ENCODE data around the gene MYT1. TPM values are rescaled to one million over a fixed set of nuclear protein-coding genes. Genes with fewer than 3 reads are reported as not detected.

Gene MYT1
- total RNA-seq, 3 donors from 2014 or later (not counting 1 experiment from before 2014, with no cell fraction given): not detected

DNA sequence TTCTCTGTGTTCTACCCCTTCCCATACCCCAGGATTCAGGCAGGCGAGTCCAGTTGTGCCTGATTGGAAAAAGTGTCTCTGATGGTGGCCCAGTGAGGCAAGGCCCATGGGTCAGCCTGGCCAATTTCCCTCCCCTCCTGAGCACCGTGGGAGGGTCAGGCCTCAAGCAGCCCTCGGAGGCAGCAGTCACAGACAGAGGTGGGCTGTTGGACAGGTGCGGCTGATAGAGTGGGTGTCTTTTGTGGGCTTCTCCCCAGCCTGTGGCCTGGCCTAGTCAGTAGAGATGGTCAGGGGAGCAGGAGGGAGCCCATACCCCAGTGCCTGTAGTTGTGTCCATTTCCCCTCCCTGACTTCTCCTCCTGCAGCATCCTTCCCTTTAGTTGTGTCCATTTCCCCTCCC lies 8.9 kb downstream of the MYT1 start:
- H3K4me1 Mint-ChIP-seq: peaks cover 11 to 16% of the 10 kb centered on the region in 2 donors
- Histone ChIP-seq H3K27ac (ENCODE audit: low read length) (no peak overlapping the region), H3K27me3 (ENCODE audit: control insufficient read depth, insufficient read depth, low read length) (no peaks in the 10 kb centered on the region), H3K9me3 (ENCODE audit: control insufficient read depth, insufficient read depth, low read length) (no peaks in the 10 kb centered on the region), H3K36me3 (ENCODE audit: control insufficient read depth, insufficient read depth, low read length) (no peaks in the 10 kb centered on the region), H3K4me1 (ENCODE audit: control insufficient read depth, insufficient read depth, low read length) (peaks cover 23% of the 10 kb centered on the region), H3K4me3 (ENCODE audit: low read length) (no peak overlapping the region)
- intact Hi-C loops (cut with micrococcal nuclease): no loop called here
- no peaks in the 10 kb centered on the region for H3K9me3 Mint-ChIP-seq
- H3K4me3 Mint-ChIP-seq: no peak overlapping the region
- H3K27me3 Mint-ChIP-seq (ENCODE audit: low read depth in 2 of 2): peaks cover 7 to 12% of the 10 kb centered on the region in 2 donors
- TF ChIP-seq, protein P1, sequence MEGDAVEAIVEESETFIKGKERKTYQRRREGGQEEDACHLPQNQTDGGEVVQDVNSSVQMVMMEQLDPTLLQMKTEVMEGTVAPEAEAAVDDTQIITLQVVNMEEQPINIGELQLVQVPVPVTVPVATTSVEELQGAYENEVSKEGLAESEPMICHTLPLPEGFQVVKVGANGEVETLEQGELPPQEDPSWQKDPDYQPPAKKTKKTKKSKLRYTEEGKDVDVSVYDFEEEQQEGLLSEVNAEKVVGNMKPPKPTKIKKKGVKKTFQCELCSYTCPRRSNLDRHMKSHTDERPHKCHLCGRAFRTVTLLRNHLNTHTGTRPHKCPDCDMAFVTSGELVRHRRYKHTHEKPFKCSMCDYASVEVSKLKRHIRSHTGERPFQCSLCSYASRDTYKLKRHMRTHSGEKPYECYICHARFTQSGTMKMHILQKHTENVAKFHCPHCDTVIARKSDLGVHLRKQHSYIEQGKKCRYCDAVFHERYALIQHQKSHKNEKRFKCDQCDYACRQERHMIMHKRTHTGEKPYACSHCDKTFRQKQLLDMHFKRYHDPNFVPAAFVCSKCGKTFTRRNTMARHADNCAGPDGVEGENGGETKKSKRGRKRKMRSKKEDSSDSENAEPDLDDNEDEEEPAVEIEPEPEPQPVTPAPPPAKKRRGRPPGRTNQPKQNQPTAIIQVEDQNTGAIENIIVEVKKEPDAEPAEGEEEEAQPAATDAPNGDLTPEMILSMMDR (IDR thresholded peaks at IDR 0.05): no peak
- ATAC-seq (no peak), DNase-seq (no peak)
- no peaks in the 10 kb centered on the region for H3K36me3 Mint-ChIP-seq
- no peak overlapping the region for H3K27ac Mint-ChIP-seq
- 83% methylated on average over 4 of the region's 4 CpGs for WGBS (ENCODE audit: insufficient coverage)

DNA sequence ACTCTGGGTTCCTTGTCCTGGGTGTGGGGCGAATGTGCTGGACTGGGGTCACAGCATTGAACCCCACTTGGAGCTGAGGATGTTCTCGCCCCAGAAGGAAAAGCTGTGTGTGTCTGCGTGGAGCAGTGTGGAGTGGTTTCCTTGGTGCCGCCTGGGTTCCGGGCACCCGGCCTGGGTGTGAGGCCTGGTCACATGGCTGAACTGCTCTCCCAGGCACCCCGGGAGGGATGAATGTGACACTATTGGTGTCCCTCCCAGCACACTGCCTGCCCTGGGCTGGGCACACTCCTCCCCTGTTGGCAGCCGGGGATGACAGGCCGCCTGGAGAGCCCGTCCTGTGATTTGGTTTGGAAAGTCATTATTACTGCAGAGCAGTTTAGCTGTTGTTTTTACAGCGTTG lies 12.3 kb downstream of the MYT1 start:
- TF ChIP-seq, protein P1 (IDR thresholded peaks at IDR 0.05): no peak
- Histone ChIP-seq H3K4me1 (ENCODE audit: control insufficient read depth, insufficient read depth, low read length) (peaks cover 32% of the 10 kb centered on the region), H3K9me3 (ENCODE audit: control insufficient read depth, insufficient read depth, low read length) (no peaks in the 10 kb centered on the region), H3K27me3 (ENCODE audit: control insufficient read depth, insufficient read depth, low read length) (no peaks in the 10 kb centered on the region), H3K27ac (ENCODE audit: low read length) (no peak overlapping the region), H3K4me3 (ENCODE audit: low read length) (no peak overlapping the region), H3K36me3 (ENCODE audit: control insufficient read depth, insufficient read depth, low read length) (no peaks in the 10 kb centered on the region)
- Mint-ChIP-seq H3K36me3 (no peaks in the 10 kb centered on the region), H3K27me3 (ENCODE audit: low read depth in 2 of 2) (peaks cover 0 to 8% of the 10 kb centered on the region in 2 donors), H3K27ac (no peak overlapping the region), H3K4me3 (no peak overlapping the region), H3K9me3 (no peaks in the 10 kb centered on the region), H3K4me1 (peaks cover 22 to 26% of the 10 kb centered on the region in 2 donors)
- ATAC-seq (no peak), DNase-seq (no peak)
- intact Hi-C loops (cut with micrococcal nuclease): no loop called here
- 69% methylated on average over 11 of the region's 11 CpGs for WGBS (ENCODE audit: insufficient coverage)

DNA sequence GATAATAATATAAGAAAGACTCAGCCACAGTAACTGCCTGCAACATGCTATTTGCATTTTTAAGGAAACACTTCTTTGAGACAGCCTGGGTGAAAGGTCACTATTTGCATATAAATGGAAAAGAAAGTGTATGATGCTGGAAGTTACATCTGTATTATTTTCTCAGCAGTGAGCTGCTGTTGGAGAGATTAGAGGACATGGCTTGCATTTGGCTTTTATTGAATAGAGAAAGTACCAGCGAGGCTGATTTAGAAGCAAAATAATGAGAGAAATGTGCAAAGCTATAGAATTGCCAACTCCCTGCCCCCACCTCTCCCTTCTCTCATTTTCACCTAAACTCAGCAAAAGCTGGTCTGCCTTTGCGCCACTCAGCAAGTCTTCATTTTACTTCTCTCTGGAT lies 12.7 kb downstream of the MYT1 start:
- Histone ChIP-seq H3K4me3 (ENCODE audit: low read length) (no peak overlapping the region), H3K27me3 (ENCODE audit: control insufficient read depth, insufficient read depth, low read length) (no peaks in the 10 kb centered on the region), H3K9me3 (ENCODE audit: control insufficient read depth, insufficient read depth, low read length) (no peaks in the 10 kb centered on the region), H3K27ac (ENCODE audit: low read length) (no peak overlapping the region), H3K4me1 (ENCODE audit: control insufficient read depth, insufficient read depth, low read length) (peaks cover 33% of the 10 kb centered on the region), H3K36me3 (ENCODE audit: control insufficient read depth, insufficient read depth, low read length) (no peaks in the 10 kb centered on the region)
- 79% methylated on average over 1 of the region's 2 CpGs for WGBS (ENCODE audit: insufficient coverage)
- no peak for ATAC-seq
- H3K4me1 Mint-ChIP-seq: peaks cover 23 to 26% of the 10 kb centered on the region in 2 donors
- no peak for DNase-seq
- H3K27ac Mint-ChIP-seq: no peak overlapping the region
- peaks cover 0 to 8% of the 10 kb centered on the region in 2 donors for H3K27me3 Mint-ChIP-seq (ENCODE audit: low read depth in 2 of 2)
- H3K4me3 Mint-ChIP-seq: no peak overlapping the region
- H3K9me3 Mint-ChIP-seq: no peaks in the 10 kb centered on the region
- TF ChIP-seq, protein P1 (IDR thresholded peaks at IDR 0.05): no peak
- intact Hi-C loops (cut with micrococcal nuclease): no loop called here
- H3K36me3 Mint-ChIP-seq: no peaks in the 10 kb centered on the region

DNA sequence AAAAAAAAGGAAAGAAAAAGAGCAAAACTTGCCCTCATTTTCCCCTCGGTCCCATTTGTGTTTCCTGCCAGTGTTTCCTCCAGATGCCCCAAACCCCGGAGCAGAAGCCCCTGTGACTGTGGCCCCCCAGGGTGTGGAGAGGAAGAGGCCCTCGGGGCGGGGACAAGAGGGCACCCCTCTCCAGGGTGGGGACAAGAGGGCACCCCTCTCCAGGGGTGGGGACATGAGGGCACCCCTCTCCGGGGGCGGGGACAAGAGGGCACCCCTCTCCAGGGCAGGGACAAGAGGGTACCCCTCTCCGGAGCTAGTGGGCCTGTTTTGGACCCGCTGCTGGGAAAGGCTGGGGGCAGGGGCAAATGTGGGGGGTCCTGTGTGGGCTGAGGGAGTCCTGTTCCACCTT lies 13.1 kb downstream of the MYT1 start:
- WGBS (ENCODE audit: insufficient coverage): 45% methylated on average over 7 of the region's 8 CpGs
- DNase-seq (no peak), ATAC-seq (no peak)
- intact Hi-C loops (cut with micrococcal nuclease): no loop called here
- no peak overlapping the region for H3K4me3 ChIP-seq (ENCODE audit: low read length)
- no peaks in the 10 kb centered on the region for H3K36me3 ChIP-seq (ENCODE audit: control insufficient read depth, insufficient read depth, low read length)
- Mint-ChIP-seq H3K27ac (no peak overlapping the region), H3K9me3 (no peaks in the 10 kb centered on the region), H3K36me3 (no peaks in the 10 kb centered on the region), H3K27me3 (ENCODE audit: low read depth in 2 of 2) (peaks cover 0 to 8% of the 10 kb centered on the region in 2 donors), H3K4me1 (peaks cover 23 to 26% of the 10 kb centered on the region in 2 donors), H3K4me3 (no peak overlapping the region)
- no peaks in the 10 kb centered on the region for H3K9me3 ChIP-seq (ENCODE audit: control insufficient read depth, insufficient read depth, low read length)
- TF ChIP-seq, protein P1 (IDR thresholded peaks at IDR 0.05): no peak
- peaks cover 33% of the 10 kb centered on the region for H3K4me1 ChIP-seq (ENCODE audit: control insufficient read depth, insufficient read depth, low read length)
- H3K27me3 ChIP-seq (ENCODE audit: control insufficient read depth, insufficient read depth, low read length): no peaks in the 10 kb centered on the region
- no peak overlapping the region for H3K27ac ChIP-seq (ENCODE audit: low read length)
